HCT116 (cell line): ENCODE data around the gene ACTN1. TPM values are rescaled to one million over a fixed set of nuclear protein-coding genes. Genes with fewer than 3 reads are reported as not detected.

Experiments used
- ATAC-seq: fragments of 200-7000 bp; cut with Tn5 transposase; 2 replicates; pipeline ENCODE4 v1.9.1; 2020; ENCODE audit warnings: mild to moderate bottlenecking, moderate library complexity
- BruUV-seq: library from RNA; stranded (reverse); fragments of 400-500 nt; replicated peaks from 2 replicates; lab custom pipeline; 2021; lab: Mats Ljungman, UMichigan
- CTCF ChIA-PET: fragments of 300-600 bp; sonication (Branson Sonifier 250); formaldehyde crosslinking; loops from one replicate; lab custom pipeline; 2021; ENCODE audit warnings: antibody characterized with exemption; lab: Charles Lee
- POLR2A ChIA-PET: fragments of 300-600, 350-600 bp; sonication (Branson Sonifier 250); formaldehyde crosslinking; loops from one replicate; lab custom pipeline; 2021; ENCODE audit warnings: antibody characterized with exemption; lab: Charles Lee
- RAD21 ChIA-PET, 2 experiments: fragments of 300-600 bp; sonication (Branson Sonifier 250); formaldehyde crosslinking; loops; one replicate each; lab custom pipeline; 2023; ENCODE audit warnings: low total read pairs in 2 of 2; ENCODE audit not compliant: uncharacterized antibody in 2 of 2, unreplicated experiment in 2 of 2, low non-redundant PET in 1 of 2; lab: Charles Lee
- DNase-seq: peaks from one replicate; pipeline ENCODE4 v3.0.0-alpha.2; 2010; ENCODE audit warnings: low read depth, low spot score
- H2AFZ ChIP-seq: fragments of 200-600 bp; shearing (Covaris generic), sonication (generic); 2 replicates; pipeline ENCODE4 v1.6.1; 2017; ENCODE audit warnings: low read depth, mixed run types, mixed read lengths, antibody characterized with exemption, low read length; ENCODE audit not compliant: poor library complexity, severe bottlenecking
- H3K27ac ChIP-seq: 2 replicates; pipeline ENCODE4 v1.5.1; 2012; ENCODE audit warnings: low read depth, low read length
- H3K27me3 ChIP-seq: fragments of 200-600 bp; sonication (generic); 2 replicates; pipeline ENCODE4 v1.6.1; 2016; ENCODE audit warnings: mixed run types, low read length, mixed read lengths; ENCODE audit not compliant: insufficient read depth
- H3K36me3 ChIP-seq, 2 experiments: fragments of 200-500 bp in 1 of 2; fragments of 200-600 bp in 1 of 2; sonication (Bioruptor generic) in 1 of 2; sonication (generic) in 1 of 2; 2 replicates each; pipeline versions ENCODE4 v1.5.1 to v1.6.1; 2014 to 2016; ENCODE audit warnings: low read length in 2 of 2, inconsistent platforms in 1 of 2, mixed read lengths in 1 of 2, mixed run types in 1 of 2; ENCODE audit not compliant: insufficient read depth in 2 of 2, control insufficient read depth in 1 of 2
- H3K4me1 ChIP-seq, 2 experiments: fragments of 200-600 bp in 1 of 2; sonication (generic) in 1 of 2; 2 replicates each; pipeline versions ENCODE4 v1.5.1 to v1.6.1; 2012 to 2017; ENCODE audit warnings: low read length in 2 of 2, inconsistent platforms in 1 of 2, mild to moderate bottlenecking in 1 of 2, mixed read lengths in 1 of 2, mixed run types in 1 of 2, moderate library complexity in 1 of 2; ENCODE audit not compliant: insufficient read depth in 2 of 2, control insufficient read depth in 1 of 2
- H3K4me2 ChIP-seq: fragments of 200-600 bp; sonication (generic); 2 replicates; pipeline ENCODE4 v1.6.1; 2017; ENCODE audit warnings: mixed run types, low read length, mixed read lengths
- H3K4me3 ChIP-seq, 2 experiments: fragments of 200-600 bp in 1 of 2; sonication (generic) in 1 of 2; replicated peaks in 1 of 2; 2 replicates each; pipeline ENCODE4 v1.5.1; 2011 to 2016; ENCODE audit warnings: low read length in 2 of 2, control low read depth in 1 of 2, low read depth in 1 of 2, mild to moderate bottlenecking in 1 of 2, mixed read lengths in 1 of 2, mixed run types in 1 of 2
- H3K79me2 ChIP-seq: fragments of 200-600 bp; sonication (generic); 2 replicates; pipeline ENCODE4 v1.6.1; 2017; ENCODE audit warnings: mild to moderate bottlenecking, mixed run types, low read length, moderate library complexity, mixed read lengths; ENCODE audit not compliant: insufficient read depth
- H3K9ac ChIP-seq: fragments of 200-600 bp; sonication (generic); 2 replicates; pipeline ENCODE4 v1.6.1; 2016; ENCODE audit warnings: low read length, mixed read lengths
- H3K9me2 ChIP-seq: fragments of 200-600 bp; sonication (generic), shearing (Covaris generic); 2 replicates; pipeline ENCODE4 v1.6.1; 2017; ENCODE audit warnings: mixed run types, mild to moderate bottlenecking, moderate library complexity; ENCODE audit not compliant: insufficient read depth
- H3K9me3 ChIP-seq, 2 experiments: fragments of 200-500 bp in 1 of 2; fragments of 200-600 bp in 1 of 2; sonication (Bioruptor generic) in 1 of 2; sonication (generic) in 1 of 2; 2 replicates each; pipeline ENCODE4 v1.6.1; 2014 to 2017; ENCODE audit warnings: low read length in 2 of 2, mixed read lengths in 2 of 2, inconsistent platforms in 1 of 2, low read depth in 1 of 2, mild to moderate bottlenecking in 1 of 2, mixed run types in 1 of 2, moderate library complexity in 1 of 2; ENCODE audit not compliant: control insufficient read depth in 1 of 2, insufficient read depth in 1 of 2
- H4K20me1 ChIP-seq: fragments of 200-600 bp; sonication (generic), shearing (Covaris generic); 2 replicates; pipeline ENCODE4 v1.6.1; 2017; ENCODE audit warnings: mixed run types, mild to moderate bottlenecking, moderate library complexity; ENCODE audit not compliant: insufficient read depth
- CBX3 ChIP-seq: IDR thresholded peaks from 2 replicates; pipeline ENCODE4 v1.6.1; 2012; ENCODE audit warnings: low read depth
- EGR1 ChIP-seq: IDR thresholded peaks from 2 replicates; pipeline ENCODE4 v1.6.1; 2012; ENCODE audit warnings: low read depth
- EZH2 ChIP-seq: fragments of 200-600 bp; sonication (generic); IDR thresholded peaks from 2 replicates; pipeline ENCODE4 v1.6.1; 2017; ENCODE audit warnings: antibody characterized with exemption, mixed run types
- FOSL1 ChIP-seq: IDR thresholded peaks from 2 replicates; pipeline ENCODE4 v1.6.1; 2012; ENCODE audit warnings: low read depth
- JUND ChIP-seq: IDR thresholded peaks from 2 replicates; pipeline ENCODE4 v1.6.1; 2012
- SIN3A ChIP-seq: IDR thresholded peaks from 2 replicates; pipeline ENCODE4 v1.6.1; 2012; ENCODE audit warnings: low read depth
- SP1 ChIP-seq: IDR thresholded peaks from 2 replicates; pipeline ENCODE4 v1.6.1; 2012; ENCODE audit warnings: low read depth
- YY1 ChIP-seq: IDR thresholded peaks from 2 replicates; pipeline ENCODE4 v1.6.1; 2011; ENCODE audit warnings: low read length, low read depth, moderate library complexity, mild to moderate bottlenecking; ENCODE audit not compliant: insufficient replicate concordance; ENCODE audit errors: extremely low read depth
- intact Hi-C: fragments of 100-400 bp; cut with micrococcal nuclease; formaldehyde crosslinking; loops from 2 replicates; pipeline ENCODE4 v1.10.0; 2022
- total RNA-seq: library from RNA; stranded (reverse); gene quantifications from one replicate; pipeline ENCODE4 v1.2.1, GENCODE V29; 2021; ENCODE audit not compliant: unreplicated experiment
- TF ChIP-seq, protein P1 (sequence below): IDR thresholded peaks from 2 replicates; pipeline ENCODE4 v1.6.1; 2011; ENCODE audit warnings: mild to moderate bottlenecking, low read length, moderate library complexity; ENCODE audit not compliant: insufficient replicate concordance; ENCODE audit errors: extremely low read depth
- TF ChIP-seq, protein P2 (sequence below), 3 experiments: fragments of 200-600 bp in 1 of 3; sonication (generic) in 1 of 3; IDR thresholded peaks in 2 of 3; conservative IDR thresholded peaks in 1 of 3; 2 replicates each; pipeline ENCODE4 v1.5.1; 2012 to 2017; ENCODE audit warnings: low read depth in 2 of 3, low read length in 2 of 3, antibody characterized with exemption in 1 of 3, borderline replicate concordance in 1 of 3, control low read depth in 1 of 3, mild to moderate bottlenecking in 1 of 3, mixed read lengths in 1 of 3, mixed run types in 1 of 3, moderate library complexity in 1 of 3; ENCODE audit not compliant: insufficient read depth in 1 of 3

Gene ACTN1
- total RNA-seq, 1 experiment from 2014 or later, result 123 TPM

DNA sequence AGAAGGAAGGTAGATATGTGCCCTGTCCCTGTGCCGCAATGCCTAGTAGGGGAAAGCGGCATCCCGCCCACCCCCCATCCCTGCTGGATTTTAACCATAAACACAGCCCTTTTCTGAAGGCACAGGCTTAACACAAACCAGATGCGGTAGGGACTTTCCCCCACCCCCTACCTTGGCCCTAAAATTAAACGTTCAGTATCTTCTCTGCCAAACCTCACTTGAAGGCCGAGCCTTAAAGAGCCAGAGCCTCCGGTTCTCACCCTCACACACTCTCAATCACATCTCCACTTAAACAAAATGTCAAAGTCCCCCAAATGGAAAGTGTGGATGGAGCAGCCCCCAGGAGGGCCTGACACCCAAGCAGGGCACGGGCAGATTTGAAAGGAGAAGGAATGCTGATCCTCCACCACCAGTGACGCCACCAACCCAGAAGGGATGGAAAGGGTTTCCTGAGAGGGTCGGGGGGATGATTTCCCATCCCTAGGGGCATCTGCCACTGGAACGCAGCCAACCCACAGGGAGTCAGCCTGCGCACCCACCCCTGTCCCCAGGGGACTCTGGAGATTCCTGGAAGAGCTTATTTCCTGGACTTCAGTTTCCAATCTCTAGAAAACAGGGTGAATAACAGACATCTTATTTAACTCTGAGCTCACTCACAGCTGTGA is 26.4 kb downstream of the ACTN1 start:
- no peaks in the 10 kb centered on the region for H3K9me2 ChIP-seq
- peaks cover 56 to 70% of the 10 kb centered on the region in 2 experiments for H3K4me1 ChIP-seq
- RAD21 ChIA-PET, result no interaction called here
- H3K4me3 ChIP-seq, result no peak overlapping the region
- ATAC-seq (no peak), DNase-seq (no peak)
- H4K20me1 ChIP-seq, result no peaks in the 10 kb centered on the region
- BruUV-seq, result no TSS peak
- intact Hi-C loops, result no loop called here
- 0 out of 2 replicates have a peak overlapping the region, but pooled peaks have one; percentile 71 for H3K4me2 ChIP-seq
- POLR2A ChIA-PET, result no interaction called here
- TF ChIP-seq SP1, result no peak
- TF ChIP-seq EGR1, result no peak
- TF ChIP-seq, protein P1, sequence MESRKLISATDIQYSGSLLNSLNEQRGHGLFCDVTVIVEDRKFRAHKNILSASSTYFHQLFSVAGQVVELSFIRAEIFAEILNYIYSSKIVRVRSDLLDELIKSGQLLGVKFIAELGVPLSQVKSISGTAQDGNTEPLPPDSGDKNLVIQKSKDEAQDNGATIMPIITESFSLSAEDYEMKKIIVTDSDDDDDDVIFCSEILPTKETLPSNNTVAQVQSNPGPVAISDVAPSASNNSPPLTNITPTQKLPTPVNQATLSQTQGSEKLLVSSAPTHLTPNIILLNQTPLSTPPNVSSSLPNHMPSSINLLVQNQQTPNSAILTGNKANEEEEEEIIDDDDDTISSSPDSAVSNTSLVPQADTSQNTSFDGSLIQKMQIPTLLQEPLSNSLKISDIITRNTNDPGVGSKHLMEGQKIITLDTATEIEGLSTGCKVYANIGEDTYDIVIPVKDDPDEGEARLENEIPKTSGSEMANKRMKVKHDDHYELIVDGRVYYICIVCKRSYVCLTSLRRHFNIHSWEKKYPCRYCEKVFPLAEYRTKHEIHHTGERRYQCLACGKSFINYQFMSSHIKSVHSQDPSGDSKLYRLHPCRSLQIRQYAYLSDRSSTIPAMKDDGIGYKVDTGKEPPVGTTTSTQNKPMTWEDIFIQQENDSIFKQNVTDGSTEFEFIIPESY, result no peak
- TF ChIP-seq FOSL1, result no peak
- TF ChIP-seq CBX3, result no peak
- no peak for TF ChIP-seq EZH2
- no peak for TF ChIP-seq JUND
- TF ChIP-seq YY1, result no peak
- no peak for TF ChIP-seq SIN3A
- TF ChIP-seq, protein P2, sequence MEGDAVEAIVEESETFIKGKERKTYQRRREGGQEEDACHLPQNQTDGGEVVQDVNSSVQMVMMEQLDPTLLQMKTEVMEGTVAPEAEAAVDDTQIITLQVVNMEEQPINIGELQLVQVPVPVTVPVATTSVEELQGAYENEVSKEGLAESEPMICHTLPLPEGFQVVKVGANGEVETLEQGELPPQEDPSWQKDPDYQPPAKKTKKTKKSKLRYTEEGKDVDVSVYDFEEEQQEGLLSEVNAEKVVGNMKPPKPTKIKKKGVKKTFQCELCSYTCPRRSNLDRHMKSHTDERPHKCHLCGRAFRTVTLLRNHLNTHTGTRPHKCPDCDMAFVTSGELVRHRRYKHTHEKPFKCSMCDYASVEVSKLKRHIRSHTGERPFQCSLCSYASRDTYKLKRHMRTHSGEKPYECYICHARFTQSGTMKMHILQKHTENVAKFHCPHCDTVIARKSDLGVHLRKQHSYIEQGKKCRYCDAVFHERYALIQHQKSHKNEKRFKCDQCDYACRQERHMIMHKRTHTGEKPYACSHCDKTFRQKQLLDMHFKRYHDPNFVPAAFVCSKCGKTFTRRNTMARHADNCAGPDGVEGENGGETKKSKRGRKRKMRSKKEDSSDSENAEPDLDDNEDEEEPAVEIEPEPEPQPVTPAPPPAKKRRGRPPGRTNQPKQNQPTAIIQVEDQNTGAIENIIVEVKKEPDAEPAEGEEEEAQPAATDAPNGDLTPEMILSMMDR (IDR thresholded peaks at IDR 0.05 in 2 of 3, conservative IDR thresholded peaks at IDR 0.05 in 1 of 3; ENCODE audit: borderline replicate concordance in 1 of 3, insufficient read depth in 1 of 3, low read depth in 2 of 3, low read length in 2 of 3), result no peak
- no peak overlapping the region for H2AFZ ChIP-seq
- no peak overlapping the region for H3K9ac ChIP-seq
- H3K27ac ChIP-seq, result peak overlapping the region; percentile 12
- no peaks in the 10 kb centered on the region for H3K27me3 ChIP-seq
- no peaks in the 10 kb centered on the region for H3K9me3 ChIP-seq
- H3K79me2 ChIP-seq, result peaks cover 91% of the 10 kb centered on the region
- no peaks in the 10 kb centered on the region for H3K36me3 ChIP-seq
- CTCF ChIA-PET, result interaction anchor here (0.6 kb wide), 1 partner anchor 191 kb away, joined by 3 read pairs; no protein-coding TSS in a partner anchor
